ENCODE data around the gene GPX4.

Gene GPX4

GRCh38 chr19:1085676-1086442, 17.9 kb upstream of the GPX4 start:
- no peak for DNase-seq

GRCh38 chr19:1086613-1087012, 17.2 kb upstream of the GPX4 start:
- DNase-seq, result no peak

DNA sequence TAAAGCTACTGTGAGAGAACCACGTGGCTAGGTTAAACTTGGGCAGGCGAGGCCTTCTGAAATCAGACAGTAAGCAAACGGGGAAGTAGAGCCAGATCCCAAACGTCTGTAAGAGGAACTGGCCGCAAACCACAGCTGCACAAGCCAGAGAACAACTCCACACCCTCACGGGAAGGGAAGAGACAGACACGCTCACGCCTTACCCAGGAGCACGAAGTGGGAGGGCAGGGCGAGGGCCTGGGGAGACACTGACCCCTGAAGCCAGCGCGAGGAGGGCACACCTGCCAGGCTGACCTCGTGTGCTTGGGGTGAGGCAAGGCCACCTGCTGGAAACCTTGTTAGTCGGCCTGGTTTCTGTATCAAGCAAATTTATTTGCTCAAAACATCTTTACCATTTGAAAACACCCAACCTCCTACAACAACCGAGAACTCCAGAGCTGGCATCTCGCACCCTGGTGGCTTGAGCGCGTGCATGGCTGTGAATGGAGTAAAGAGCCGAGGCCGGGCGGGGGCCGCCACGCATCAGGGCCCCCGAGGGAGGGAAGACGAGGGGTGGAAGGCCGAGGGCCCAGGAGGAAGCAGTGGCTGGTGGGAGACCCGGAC, 15.9 kb upstream of the GPX4 start:
- no peak for DNase-seq

GRCh38 chr19:1088416-1089010, 15.3 kb upstream of the GPX4 start:
- no peak for DNase-seq

GRCh38 chr19:1089126-1089771, 14.5 kb upstream of the GPX4 start:
- no peak for DNase-seq

DNA sequence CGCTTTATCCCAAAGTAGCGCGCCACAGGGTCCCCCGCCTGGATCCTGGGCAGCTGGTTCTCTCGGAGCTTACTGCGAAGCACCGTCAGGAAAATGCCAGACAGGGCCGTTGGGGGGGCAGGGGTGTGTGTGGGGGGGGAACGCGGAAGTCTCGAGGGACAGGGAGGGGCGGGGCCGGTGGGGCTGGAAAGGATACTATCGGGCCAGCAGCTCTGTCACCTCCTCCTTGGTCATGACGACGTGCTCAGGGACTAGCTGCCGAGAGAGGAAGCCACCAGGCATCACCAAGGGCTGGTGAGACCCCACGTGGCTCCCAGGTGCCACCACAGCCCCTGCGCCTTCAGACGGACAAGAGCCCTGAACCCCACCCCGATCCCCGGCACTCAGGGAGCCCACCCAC, 13.9 kb upstream of the GPX4 start:
- no peak for DNase-seq

- no peak for DNase-seq
Observed at GRCh38 chr19:1090731-1091543, 12.9 kb upstream of the GPX4 start.

- no peak for DNase-seq
Observed at GRCh38 chr19:1091544-1092175, 12.1 kb upstream of the GPX4 start.

GRCh38 chr19:1093330-1093729, 10.5 kb upstream of the GPX4 start:
- no peak for DNase-seq

- no peak for DNase-seq
Observed at GRCh38 chr19:1093811-1094553, 9.8 kb upstream of the GPX4 start.

- no peak for DNase-seq
Observed at GRCh38 chr19:1094655-1094977, 9.2 kb upstream of the GPX4 start.

DNA sequence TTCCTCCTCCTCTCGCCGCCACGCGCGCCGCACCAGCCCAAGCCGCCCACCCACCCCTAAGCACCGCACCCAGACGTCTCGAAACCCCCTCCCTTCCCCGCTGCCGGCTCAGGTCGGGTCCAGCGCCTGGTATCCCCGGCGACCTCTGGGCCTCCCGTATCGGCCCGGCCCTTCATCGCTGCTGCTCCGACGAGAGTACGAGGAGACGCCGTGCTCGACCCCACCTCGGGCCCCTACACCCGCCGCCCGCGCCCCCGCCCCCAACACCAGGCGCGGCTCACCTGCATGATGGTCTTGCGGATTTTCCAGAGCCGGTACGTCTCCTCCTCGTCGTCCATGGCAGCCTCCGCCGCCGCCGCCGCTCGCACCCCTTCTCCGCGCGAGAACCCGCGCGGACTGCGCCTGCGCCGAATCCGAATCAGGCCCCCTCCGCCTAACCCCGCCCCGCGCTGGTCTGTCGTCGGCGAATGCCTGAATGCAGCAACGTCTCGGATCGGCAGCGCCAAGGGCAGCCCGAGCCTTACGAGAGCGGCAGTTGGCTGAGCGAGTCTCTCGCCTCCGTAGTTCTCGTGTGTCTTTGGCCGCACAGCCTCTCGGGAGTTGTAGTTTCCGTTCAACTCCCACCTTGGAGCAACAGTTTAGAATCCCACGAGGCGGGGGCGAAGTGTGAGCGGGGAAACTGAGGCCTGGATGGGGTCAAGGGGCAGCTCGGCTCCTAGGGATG, 8.7 kb upstream of the GPX4 start, which contains the start of gene POLR2E:
TSS of gene POLR2E (minus strand) at position 398 of the 724 bp plus-strand sequence. CDS start at position 338, 60 bp downstream.
- peak; percentile 88 for DNase-seq

DNA sequence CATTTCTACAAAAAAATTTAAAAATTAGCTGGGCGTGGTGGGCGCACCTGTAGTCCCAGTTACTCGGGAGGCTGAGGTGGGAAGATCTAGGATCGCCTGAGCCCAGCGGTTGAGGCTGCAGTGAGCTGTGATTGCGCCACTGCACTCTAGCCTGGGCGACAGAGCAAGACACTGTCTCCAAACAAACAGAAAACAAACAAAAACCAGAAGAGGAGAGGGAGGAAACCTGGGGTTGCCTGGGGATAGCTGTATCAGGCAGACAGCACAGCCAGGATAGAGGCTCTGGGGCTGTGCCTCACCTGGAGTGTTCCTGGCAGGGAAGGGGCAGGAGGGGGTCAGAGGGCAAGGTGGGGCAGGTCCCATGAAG, 6.0 kb upstream of the GPX4 start:
- no peak for DNase-seq

DNA sequence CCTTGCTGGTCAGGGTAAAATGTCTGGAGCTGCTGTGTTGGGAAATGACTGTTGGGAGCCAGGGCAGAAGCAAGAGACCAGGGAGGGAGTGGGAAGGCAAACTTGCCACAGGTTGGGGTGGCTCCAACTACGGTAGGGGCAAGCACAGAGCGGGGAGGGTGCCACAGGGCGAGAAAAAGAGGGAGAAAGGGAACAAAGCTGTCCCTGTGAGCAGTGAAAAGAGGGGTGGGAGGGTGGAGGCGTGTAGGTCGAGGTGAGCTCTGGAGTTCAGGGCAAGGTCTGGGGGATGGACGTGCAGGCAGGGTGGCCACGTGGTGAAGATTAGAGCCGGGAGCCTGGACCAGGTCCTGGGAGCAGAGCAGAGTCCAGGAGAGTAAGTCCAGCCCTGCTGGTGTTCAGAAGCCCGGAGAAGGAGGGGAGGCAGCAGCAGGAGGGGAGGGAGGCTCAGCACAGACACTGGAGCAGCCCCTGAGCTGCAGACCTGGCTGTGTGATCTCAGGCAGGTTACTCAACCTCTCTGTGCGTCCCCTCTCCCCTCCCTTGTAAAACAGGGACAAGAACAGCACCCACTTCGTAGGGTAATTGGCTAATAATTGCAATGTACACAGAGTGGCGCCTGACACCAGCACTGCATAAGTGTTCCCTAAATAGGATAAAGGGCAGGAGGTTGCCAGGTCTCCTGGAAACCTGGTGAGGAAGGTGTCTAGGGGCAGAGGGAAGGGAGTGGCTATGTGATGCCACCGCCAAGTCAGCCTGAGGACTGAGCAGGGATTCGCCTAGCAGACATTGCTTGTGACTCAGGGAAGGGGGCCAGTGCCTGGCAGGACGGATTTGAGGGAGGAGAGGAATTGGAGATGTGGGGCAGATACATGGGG, 5.4 kb upstream of the GPX4 start:
- DNase-seq, result no peak

DNA sequence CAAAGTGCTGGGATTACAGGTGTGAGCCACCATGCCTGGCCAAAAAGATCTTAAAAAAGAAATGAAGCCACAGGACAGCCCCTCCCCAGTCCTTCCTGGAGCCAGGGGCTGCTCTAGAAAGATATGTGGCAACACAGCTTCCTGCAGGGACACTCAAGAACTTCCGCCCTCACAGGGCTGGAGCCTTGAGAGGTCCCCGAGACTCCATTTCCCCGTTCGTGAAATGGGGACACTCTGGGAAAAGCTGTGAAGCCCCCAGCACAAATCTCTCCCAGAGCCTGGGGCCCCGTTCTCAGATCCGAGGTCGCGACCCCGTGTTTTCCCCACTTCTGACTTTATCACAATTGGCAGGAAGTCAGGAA, 2.5 kb upstream of the GPX4 start:
- no peak for DNase-seq

DNA sequence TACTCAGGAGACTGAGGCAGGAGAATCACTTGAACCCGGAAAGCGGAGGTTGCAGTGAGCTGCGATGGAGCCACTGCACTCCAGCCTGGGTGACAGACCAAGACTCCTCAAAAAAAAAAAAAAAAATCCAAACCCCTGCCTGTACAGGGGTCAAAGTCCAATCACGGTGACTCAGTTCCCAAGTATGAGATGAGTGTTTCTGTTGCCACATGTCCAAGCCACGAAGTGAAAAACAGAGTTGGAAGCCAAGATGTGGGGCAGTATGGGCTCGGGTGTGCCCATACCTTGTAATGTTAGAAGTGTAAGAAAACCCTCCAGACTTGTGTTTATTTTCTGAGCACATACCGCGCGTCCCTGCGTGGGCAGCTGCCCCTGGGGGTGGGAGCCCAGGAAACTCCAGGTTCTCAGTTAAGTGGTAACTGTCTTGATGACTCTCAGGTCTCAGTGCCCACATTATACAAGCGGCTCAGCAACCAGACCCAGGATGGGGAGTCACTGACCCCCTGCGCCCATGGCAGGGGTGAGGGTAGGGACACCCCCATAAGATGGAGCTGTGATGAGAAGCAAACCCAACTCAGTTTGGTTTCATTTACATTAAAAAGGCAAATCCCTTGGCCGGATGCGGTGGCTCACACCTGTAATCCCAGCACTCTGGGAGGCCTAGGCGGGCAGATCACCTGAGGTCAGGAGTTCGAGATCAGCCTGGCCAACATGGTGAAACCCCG, 1.2 kb upstream of the GPX4 start:
- no peak for DNase-seq

- DNase-seq, result no peak
Observed at GRCh38 chr19:1103132-1103707, 574 bp upstream of the GPX4 start.

DNA sequence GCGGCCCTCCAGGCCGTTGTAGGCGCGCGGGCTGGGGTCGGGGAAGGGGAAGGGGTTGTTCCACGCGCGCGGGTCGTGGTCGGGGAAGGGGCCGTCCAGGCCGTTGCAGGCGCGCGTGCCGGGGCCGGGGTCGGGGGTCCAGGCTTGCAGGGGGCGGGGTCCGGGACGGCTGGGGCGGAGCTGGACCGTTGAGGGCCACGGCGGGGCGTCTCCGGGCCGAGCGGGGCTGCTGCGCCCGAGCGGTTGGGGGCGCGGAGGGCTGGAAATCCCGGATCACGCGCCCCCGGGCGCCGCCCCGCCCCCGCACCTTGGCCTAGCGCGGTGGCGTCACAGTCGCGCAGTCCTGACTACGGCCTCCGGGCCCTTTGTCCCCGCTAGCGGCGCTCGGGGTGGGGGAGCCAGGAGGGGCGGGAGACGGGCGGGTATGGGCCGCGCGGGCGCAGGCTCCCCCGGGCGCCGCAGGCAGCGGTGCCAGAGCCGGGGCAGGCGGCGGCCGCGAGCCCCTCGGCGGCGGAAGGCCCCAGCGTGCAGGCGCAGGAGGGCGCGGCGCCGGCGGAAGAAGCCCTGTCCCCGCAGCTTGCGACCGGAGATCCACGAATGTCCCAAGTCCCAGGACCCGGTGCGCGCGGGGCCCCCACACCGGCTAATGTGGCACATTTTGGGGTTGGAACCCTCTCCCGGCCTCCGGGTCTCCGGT, 665 bp downstream of the GPX4 start:
- no peak for DNase-seq
